ENCODE data around the gene TMEM88. TPM values are rescaled to one million over a fixed set of nuclear protein-coding genes. Genes with fewer than 3 reads are reported as not detected.

Gene TMEM88
- total and polyA plus RNA-seq, 2 of the 13 experiments (the other 11 are each of a cell fraction or from before 2014, with no cell fraction given): 0.31 to 0.66 TPM

- TF ChIP-seq DPF2 (CRISPR knock-in tag; IDR thresholded peaks at IDR 0.05; ENCODE audit: borderline replicate concordance, low read depth) (no peak), HDAC1 (CRISPR knock-in tag; IDR thresholded peaks at IDR 0.05) (peak; percentile 24; the same call in 1 of the 2 replicates), NCOR1 (IDR thresholded peaks at IDR 0.05; ENCODE audit: borderline replicate concordance, low read length) (peak; percentile 24; the same call in 1 of the 2 replicates), NFRKB (IDR thresholded peaks at IDR 0.05) (no peak), ATF5 (CRISPR knock-in tag; IDR thresholded peaks at IDR 0.05; ENCODE audit: low read depth) (no peak), PRMT3 (CRISPR knock-in tag; IDR thresholded peaks at IDR 0.05; ENCODE audit: borderline replicate concordance, low read depth) (no peak), MED13 (CRISPR knock-in tag; IDR thresholded peaks at IDR 0.05) (peak; percentile 32; the same call in 1 of the 2 replicates), ZSCAN22 (CRISPR knock-in tag; IDR thresholded peaks at IDR 0.05) (no peak), MAF1 (CRISPR knock-in tag; IDR thresholded peaks at IDR 0.05; ENCODE audit: borderline replicate concordance) (no peak), ARNT (IDR thresholded peaks at IDR 0.05) (no peak), FOXM1 (CRISPR knock-in tag; IDR thresholded peaks at IDR 0.05) (no peak), CEBPG (CRISPR knock-in tag; IDR thresholded peaks at IDR 0.05) (no peak), TFE3 (CRISPR knock-in tag; IDR thresholded peaks at IDR 0.05) (no peak; the same call in 1 of the 2 replicates), ZNF362 (CRISPR knock-in tag; IDR thresholded peaks at IDR 0.05; ENCODE audit: borderline replicate concordance) (no peak), MEIS2 (CRISPR knock-in tag; IDR thresholded peaks at IDR 0.05) (peak; percentile 14; the same call in 1 of the 2 replicates), TBL1XR1 (IDR thresholded peaks at IDR 0.05; ENCODE audit: borderline replicate concordance, low read length, partially characterized antibody) (peak; percentile 26), EHMT2 (IDR thresholded peaks at IDR 0.05; ENCODE audit: borderline replicate concordance, low read depth, low read length) (no peak), XRCC5 (optimal IDR thresholded peaks at IDR 0.05; ENCODE audit: low read length) (peak; percentile 10), GTF2F1 (IDR thresholded peaks at IDR 0.05; ENCODE audit: low read length) (no peak), E2F2 (CRISPR knock-in tag; IDR thresholded peaks at IDR 0.05; ENCODE audit: borderline replicate concordance) (no peak), CBFB (CRISPR knock-in tag; IDR thresholded peaks at IDR 0.05) (no peak), MYC (CRISPR knock-in tag; IDR thresholded peaks at IDR 0.05; ENCODE audit: borderline replicate concordance) (0 out of 2 replicates have a peak, but pooled peaks have one; percentile 57), TP53 (CRISPR knock-in tag; conservative IDR thresholded peaks at IDR 0.05) (no peak), ZNF558 (CRISPR knock-in tag; IDR thresholded peaks at IDR 0.05; ENCODE audit: borderline replicate concordance) (0 out of 2 replicates have a peak, but pooled peaks have one; percentile 26), ZNF83 (CRISPR knock-in tag; IDR thresholded peaks at IDR 0.05; ENCODE audit: borderline replicate concordance) (no peak), SETDB1 (CRISPR knock-in tag; IDR thresholded peaks at IDR 0.05; ENCODE audit: borderline replicate concordance) (no peak), IKZF5 (CRISPR knock-in tag; IDR thresholded peaks at IDR 0.05) (0 out of 2 replicates have a peak, but pooled peaks have one; percentile 15)
Observed at GRCh38 chr17:7841915-7842379, 12.9 kb upstream of the TMEM88 start (continued).

All from HepG2 (cell line).